Right lobe of liver (tissue), 6 donors: ENCODE data around the gene ATP1B4. TPM values are rescaled to one million over a fixed set of nuclear protein-coding genes. Genes with fewer than 3 reads are reported as not detected.

ENCODE experiments used
- ATAC-seq, 4 donors: fragments of 200-7000 bp; cut with Tn5 transposase; one replicate each; pipeline ENCODE4 v1.9.1; 2020; ENCODE audit warnings: mild to moderate bottlenecking in 4 of 4, moderate library complexity in 4 of 4
- DNase-seq, 3 donors: peaks; one replicate each; pipeline ENCODE4 v3.0.0-alpha.2; 2020
- H3K27ac ChIP-seq, 3 donors: fragments of 200-600 bp; one replicate each; pipeline ENCODE4 v1.8.0; 2022
- H3K27me3 ChIP-seq, 2 donors: fragments of 200-600 bp; one replicate each; pipeline ENCODE4 v1.8.0; 2022
- H3K36me3 ChIP-seq, 4 donors: fragments of 200-600 bp; sonication (generic) in 1 of 4; one replicate each; pipeline versions ENCODE4 v1.5.1 to v1.8.0; 2017 to 2022; ENCODE audit warnings: control low read depth in 1 of 4
- H3K4me1 ChIP-seq, 4 donors: fragments of 200-600 bp; sonication (generic) in 1 of 4; one replicate each; pipeline versions ENCODE4 v1.5.1 to v1.8.0; 2017 to 2022; ENCODE audit warnings: control low read depth in 1 of 4
- H3K4me3 ChIP-seq, 3 donors: fragments of 200-600 bp; one replicate each; pipeline ENCODE4 v1.8.0; 2022
- H3K9me3 ChIP-seq, 4 donors: fragments of 200-600 bp; sonication (generic) in 1 of 4; one replicate each; pipeline versions ENCODE4 v1.5.1 to v1.8.0; 2017 to 2022; ENCODE audit warnings: control low read depth in 1 of 4
- POLR2A ChIP-seq: fragments of 450-650 bp; IDR thresholded peaks from one replicate; pipeline ENCODE4 v1.6.1; 2017; ENCODE audit warnings: antibody characterized with exemption, mild to moderate bottlenecking
- WGBS: methylation state at CpG from one replicate; pipeline ENCODE4 v1.1.6; 2018; ENCODE audit warnings: low coverage, low lambda C conversion rate; ENCODE audit not compliant: insufficient coverage; ENCODE audit errors: missing lambda C conversion rate; 5-methylcytosine and 5-hydroxymethylcytosine counted together
- intact Hi-C, 2 donors: fragments of 100-400 bp; cut with DNase I; formaldehyde crosslinking; loops; one replicate each; pipeline versions ENCODE4 v1.11.2 to v1.14.1; 2022
- total RNA-seq, 6 experiments: library from RNA; depleted of rRNA in 2 of 6; stranded (reverse); fragments of >200 nt in 2 of 6; fragmentation: NEBNext Ultra II Directional in 3 of 6; extraction: Animal tissue kit (Norgen Biotek cat#: 25700) in 3 of 6; gene quantifications; one replicate each; pipeline versions ENCODE4 v1.1.0 to v1.2.4, GENCODE V29; 2016 to 2023
- TF ChIP-seq, protein P1 (sequence below), 4 donors: fragments of 200-600 bp in 3 of 4; fragments of 450-650 bp in 1 of 4; IDR thresholded peaks; one replicate each; pipeline versions ENCODE4 v1.5.1 to v1.8.0; 2016 to 2022; ENCODE audit warnings: antibody characterized with exemption in 4 of 4, mild to moderate bottlenecking in 2 of 4
- donor health status: DM: no; HTN: yes; CAD: no.
- donor health status: DM: no; HTN: no; CAD: no.
- donor health status: DM: no; HTN: no; CAD: no.
- donor health status: DM: no; HTN: yes; CAD: no.
- donor health status: DM: no; HTN: yes; CAD: no.

ATP1B4 gene
- total RNA-seq, 6 experiments from 2014 or later = not detected

DNA sequence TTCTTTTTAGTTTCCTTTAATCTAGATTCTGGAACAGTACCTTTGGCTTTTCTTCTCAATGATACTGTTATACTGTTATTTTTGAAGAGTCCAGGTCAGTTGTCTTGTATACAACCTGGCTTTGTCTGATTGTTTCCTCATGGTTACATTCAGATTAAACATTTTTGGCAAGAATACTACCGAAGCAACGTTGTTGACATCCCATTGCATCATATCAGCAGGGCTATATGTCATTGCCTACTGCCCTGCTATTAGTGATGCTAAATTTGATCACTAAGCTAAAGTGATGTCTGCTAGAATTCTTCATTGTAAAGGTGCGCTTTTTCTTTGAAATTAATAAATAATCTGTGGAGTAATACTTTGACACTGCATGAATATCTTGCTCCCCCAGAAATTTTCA, 5.8 kb upstream of the ATP1B4 start:
- WGBS = 54% methylated on average over 3 of the region's 3 CpGs
- ATAC-seq = no peak

DNA sequence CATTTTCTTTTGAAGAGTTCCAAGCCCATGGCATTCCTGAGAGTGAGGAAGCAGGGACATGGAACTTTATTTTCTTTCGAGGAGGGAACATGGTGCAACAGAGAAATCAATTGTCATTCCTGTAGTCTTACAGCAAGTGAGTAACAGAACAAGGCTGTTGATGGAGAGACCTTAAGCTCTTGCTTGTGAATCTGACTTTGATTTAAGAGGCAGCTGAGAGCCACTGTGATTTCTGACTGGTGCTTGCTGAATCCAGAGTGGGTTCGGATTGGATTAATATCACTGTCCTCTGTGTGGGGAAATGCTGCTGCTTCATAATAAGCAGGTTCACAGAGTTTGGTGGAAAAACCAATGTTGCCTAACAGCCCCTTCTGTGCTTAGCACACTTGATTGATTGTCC, 4.7 kb upstream of the ATP1B4 start:
- ATAC-seq (no peak), DNase-seq (no peak)
- H3K27ac ChIP-seq = no peak overlapping the region
- 40% methylated on average over 2 of the region's 2 CpGs for WGBS
- H3K4me1 ChIP-seq = no peaks in the 10 kb centered on the region
- H3K9me3 ChIP-seq = no peaks in the 10 kb centered on the region
- H3K4me3 ChIP-seq = no peak overlapping the region
- H3K36me3 ChIP-seq = no peaks in the 10 kb centered on the region
- TF ChIP-seq, protein P1, sequence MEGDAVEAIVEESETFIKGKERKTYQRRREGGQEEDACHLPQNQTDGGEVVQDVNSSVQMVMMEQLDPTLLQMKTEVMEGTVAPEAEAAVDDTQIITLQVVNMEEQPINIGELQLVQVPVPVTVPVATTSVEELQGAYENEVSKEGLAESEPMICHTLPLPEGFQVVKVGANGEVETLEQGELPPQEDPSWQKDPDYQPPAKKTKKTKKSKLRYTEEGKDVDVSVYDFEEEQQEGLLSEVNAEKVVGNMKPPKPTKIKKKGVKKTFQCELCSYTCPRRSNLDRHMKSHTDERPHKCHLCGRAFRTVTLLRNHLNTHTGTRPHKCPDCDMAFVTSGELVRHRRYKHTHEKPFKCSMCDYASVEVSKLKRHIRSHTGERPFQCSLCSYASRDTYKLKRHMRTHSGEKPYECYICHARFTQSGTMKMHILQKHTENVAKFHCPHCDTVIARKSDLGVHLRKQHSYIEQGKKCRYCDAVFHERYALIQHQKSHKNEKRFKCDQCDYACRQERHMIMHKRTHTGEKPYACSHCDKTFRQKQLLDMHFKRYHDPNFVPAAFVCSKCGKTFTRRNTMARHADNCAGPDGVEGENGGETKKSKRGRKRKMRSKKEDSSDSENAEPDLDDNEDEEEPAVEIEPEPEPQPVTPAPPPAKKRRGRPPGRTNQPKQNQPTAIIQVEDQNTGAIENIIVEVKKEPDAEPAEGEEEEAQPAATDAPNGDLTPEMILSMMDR (IDR thresholded peaks at IDR 0.05) = no peak
- TF ChIP-seq POLR2A = no peak
- intact Hi-C loops = no loop called here
- no peaks in the 10 kb centered on the region for H3K27me3 ChIP-seq

More for the DNA sequence above, 5.8 kb upstream of the ATP1B4 start:
- TF ChIP-seq POLR2A = no peak
- TF ChIP-seq, protein P1 (IDR thresholded peaks at IDR 0.05) = no peak
- intact Hi-C loops = no loop called here
- Histone ChIP-seq H3K4me3 (no peak overlapping the region), H3K9me3 (no peaks in the 10 kb centered on the region), H3K27ac (no peak overlapping the region), H3K4me1 (no peaks in the 10 kb centered on the region), H3K36me3 (no peaks in the 10 kb centered on the region), H3K27me3 (no peaks in the 10 kb centered on the region)
- DNase-seq = no peak

DNA sequence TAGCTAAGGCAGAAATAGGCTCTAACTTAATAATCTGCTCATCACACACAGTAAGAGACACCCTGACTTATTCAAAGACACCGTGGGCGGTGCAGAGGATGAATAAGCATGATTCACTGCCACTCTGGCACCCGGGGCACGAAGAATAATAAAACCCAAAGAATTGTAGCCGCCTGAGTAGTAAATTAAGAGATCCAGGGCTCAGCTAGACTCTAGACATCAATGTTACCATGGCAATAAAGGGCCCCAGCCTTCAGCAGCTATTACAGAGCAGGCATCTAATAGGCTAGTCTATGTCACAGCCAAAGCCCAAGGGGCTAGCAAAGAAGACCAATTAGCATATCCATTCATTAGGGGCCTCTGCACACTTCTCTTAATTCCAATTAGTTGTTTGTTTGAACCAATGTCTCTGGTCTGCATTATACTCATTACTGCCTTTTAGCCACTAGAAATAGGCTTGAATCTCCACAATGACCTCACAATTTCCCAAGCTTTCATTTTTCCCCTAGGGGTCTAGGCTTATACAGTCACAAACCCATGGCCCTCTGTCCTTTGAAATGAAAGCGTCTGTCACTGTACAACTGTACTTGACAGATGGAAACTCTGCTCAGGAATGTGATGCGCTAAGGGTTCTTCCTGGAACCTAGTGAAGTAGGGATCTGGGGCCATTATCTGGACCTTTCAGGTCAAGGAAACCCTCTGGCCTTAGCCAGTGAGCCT, 3.0 kb upstream of the ATP1B4 start:
- 42% methylated on average over 5 of the region's 7 CpGs for WGBS
- H3K4me3 ChIP-seq = no peak overlapping the region
- no peak for ATAC-seq
- H3K4me1 ChIP-seq = no peaks in the 10 kb centered on the region
- no peaks in the 10 kb centered on the region for H3K36me3 ChIP-seq
- DNase-seq = no peak
- no peaks in the 10 kb centered on the region for H3K9me3 ChIP-seq
- H3K27ac ChIP-seq = no peak overlapping the region
- intact Hi-C loops = no loop called here
- no peaks in the 10 kb centered on the region for H3K27me3 ChIP-seq
- TF ChIP-seq, protein P1 (IDR thresholded peaks at IDR 0.05) = no peak
- TF ChIP-seq POLR2A = no peak

DNA sequence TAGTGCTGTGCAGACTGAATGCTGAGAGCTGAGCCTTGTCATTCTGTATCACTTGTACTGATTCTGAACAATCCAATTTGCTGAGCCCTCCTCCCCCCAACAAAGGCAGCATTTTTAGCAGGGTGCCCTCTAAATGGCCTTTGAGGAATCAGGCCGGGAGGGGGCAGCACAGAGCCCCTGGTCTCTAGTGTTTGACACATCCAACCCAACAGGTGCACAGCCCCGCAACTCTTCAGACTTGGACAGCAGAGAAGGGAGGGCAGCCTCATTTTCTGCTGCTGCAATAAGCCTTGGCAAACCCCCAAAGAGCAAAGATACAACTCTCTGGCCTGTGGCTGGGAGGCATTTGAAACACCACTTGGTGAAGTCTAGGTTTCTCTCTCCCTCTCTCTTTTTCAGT, 3.4 kb downstream of the ATP1B4 start:
- DNase-seq (peak; percentile 47 to 65 (median 54)), ATAC-seq (peak; percentile 75 to 84 (median 82))
- no peaks in the 10 kb centered on the region for H3K9me3 ChIP-seq
- no peaks in the 10 kb centered on the region for H3K27me3 ChIP-seq
- H3K27ac ChIP-seq = no peak overlapping the region
- 0% methylated on average over 1 of the region's 2 CpGs for WGBS
- no peak for TF ChIP-seq POLR2A
- TF ChIP-seq, protein P1 (IDR thresholded peaks at IDR 0.05) = peak; percentile 31 to 55 (median 44)
- intact Hi-C loops = no loop called here
- peaks cover 0 to 4% (median 0%) of the 10 kb centered on the region in 4 donors for H3K4me1 ChIP-seq
- no peak overlapping the region for H3K4me3 ChIP-seq
- H3K36me3 ChIP-seq = no peaks in the 10 kb centered on the region
